GM12878 (cell line): Measurements from ENCODE around the gene HERPUD1. TPM values are rescaled to one million over a fixed set of nuclear protein-coding genes. Genes with fewer than 3 reads are reported as not detected.
A peak's percentile ranks its signal among the peaks of the same experiment; 100 is the strongest.

Experiments
- BCL11A ChIP-seq: IDR thresholded peaks from 2 replicates; pipeline ENCODE4 v1.6.1; 2011; ENCODE audit warnings: low read depth, low read length
- BMI1 ChIP-seq: fragments of 450-650 bp; IDR thresholded peaks from 2 replicates; pipeline ENCODE4 v1.6.1; 2016; ENCODE audit warnings: mild to moderate bottlenecking, moderate library complexity, borderline replicate concordance
- EP300 ChIP-seq, 2 experiments: fragments of 150-350 bp in 1 of 2; IDR thresholded peaks; 2 replicates each; pipeline ENCODE4 v1.6.1; 2011 to 2012; ENCODE audit warnings: low read depth in 2 of 2, low read length in 2 of 2, borderline replicate concordance in 1 of 2, improper control_type of control experiment in 1 of 2, inconsistent platforms in 1 of 2; ENCODE audit not compliant: control insufficient read depth in 1 of 2
- ETV6 ChIP-seq, 2 experiments: fragments of 450-650 bp in 1 of 2; IDR thresholded peaks in 1 of 2; conservative IDR thresholded peaks in 1 of 2; 2 replicates each; pipeline ENCODE4 v1.6.1; 2014; ENCODE audit warnings: antibody characterized with exemption in 1 of 2, borderline replicate concordance in 1 of 2, low read depth in 1 of 2, mild to moderate bottlenecking in 1 of 2, moderate library complexity in 1 of 2
- FOS ChIP-seq: IDR thresholded peaks from 3 replicates; pipeline ENCODE4 v1.6.1; 2011; ENCODE audit warnings: borderline replicate concordance; ENCODE audit not compliant: insufficient read length; ENCODE audit errors: extremely low read depth
- MEF2B ChIP-seq: fragments of 450-650 bp; IDR thresholded peaks from 2 replicates; pipeline ENCODE4 v1.6.1; 2018; ENCODE audit warnings: mild to moderate bottlenecking, moderate library complexity; ENCODE audit not compliant: partially characterized antibody, poor library complexity, severe bottlenecking
- RB1 ChIP-seq: fragments of 450-650 bp; formaldehyde crosslinking; IDR thresholded peaks from 2 replicates; pipeline ENCODE4 v1.6.1; 2017; ENCODE audit warnings: mild to moderate bottlenecking, borderline replicate concordance
- RELA ChIP-seq: fragments of 450-650 bp; IDR thresholded peaks from 2 replicates; pipeline ENCODE4 v1.8.0; 2014; ENCODE audit warnings: borderline replicate concordance; ENCODE audit not compliant: partially characterized antibody
- SP1 ChIP-seq: IDR thresholded peaks from one replicate; pipeline ENCODE4 v1.6.1; 2011; ENCODE audit warnings: low read depth, low read length
- SPI1 ChIP-seq: IDR thresholded peaks from 2 replicates; pipeline ENCODE4 v1.6.1; 2011; ENCODE audit warnings: low read depth, mild to moderate bottlenecking, low read length, moderate library complexity, borderline replicate concordance; ENCODE audit not compliant: insufficient read depth
- ZNF207 ChIP-seq: fragments of 450-650 bp; IDR thresholded peaks from 2 replicates; pipeline ENCODE4 v1.6.1; 2014; ENCODE audit warnings: antibody characterized with exemption, mild to moderate bottlenecking, borderline replicate concordance
- ZNF217 ChIP-seq: fragments of 450-650 bp; IDR thresholded peaks from 2 replicates; pipeline ENCODE4 v1.6.1; 2017; ENCODE audit warnings: antibody characterized with exemption, mild to moderate bottlenecking
- polyA plus RNA-seq, 11 experiments: library from polyadenylated mRNA; depleted of rRNA in 4 of 11; unstranded in 6 of 11; stranded (reverse) in 5 of 11; fragments of >200 nt; fragmentation: Nextera tagmentation in 4 of 11; fragmentation: Illumina TruSeq in 1 of 11; extraction: Ambion mirVana in 4 of 11; extraction: Trizol in 1 of 11; gene quantifications; 1 replicate in 1 of 11; 2 replicates in 10 of 11; pipeline versions ENCODE4 v1.2.1 to v1.2.3, GENCODE V29; 2011 to 2016; ENCODE audit warnings: inconsistent platforms in 2 of 11, missing spikeins in 2 of 11, low read depth in 1 of 11
- total RNA-seq, 4 experiments: library from RNA; depleted of rRNA in 3 of 4; stranded (reverse); fragments of >200 nt in 3 of 4; fragmentation: Illumina TruSeq in 1 of 4; extraction: Trizol in 1 of 4; gene quantifications; 2 replicates each; pipeline versions ENCODE4 v1.2.1 to v1.2.3, GENCODE V29; 2013 to 2021
- TF ChIP-seq, protein P1 (sequence below): fragments of 450-650 bp; IDR thresholded peaks from 2 replicates; pipeline ENCODE4 v1.6.1; 2018; ENCODE audit warnings: mild to moderate bottlenecking, low read depth, moderate library complexity; ENCODE audit not compliant: partially characterized antibody
- TF ChIP-seq, protein P2 (sequence below): IDR thresholded peaks from 2 replicates; pipeline ENCODE4 v1.6.1; 2012; ENCODE audit warnings: mild to moderate bottlenecking, low read depth, low read length
- TF ChIP-seq, protein P3 (sequence below): fragments of 450-650 bp; IDR thresholded peaks from 2 replicates; pipeline ENCODE4 v1.6.1; 2017; ENCODE audit warnings: mild to moderate bottlenecking, moderate library complexity

The HERPUD1 gene
- total and polyA plus RNA-seq, 10 of the 15 experiments (the other 5 are each of a cell fraction or from before 2014, with no cell fraction given), result 32.6 to 212 (median 122) TPM

DNA sequence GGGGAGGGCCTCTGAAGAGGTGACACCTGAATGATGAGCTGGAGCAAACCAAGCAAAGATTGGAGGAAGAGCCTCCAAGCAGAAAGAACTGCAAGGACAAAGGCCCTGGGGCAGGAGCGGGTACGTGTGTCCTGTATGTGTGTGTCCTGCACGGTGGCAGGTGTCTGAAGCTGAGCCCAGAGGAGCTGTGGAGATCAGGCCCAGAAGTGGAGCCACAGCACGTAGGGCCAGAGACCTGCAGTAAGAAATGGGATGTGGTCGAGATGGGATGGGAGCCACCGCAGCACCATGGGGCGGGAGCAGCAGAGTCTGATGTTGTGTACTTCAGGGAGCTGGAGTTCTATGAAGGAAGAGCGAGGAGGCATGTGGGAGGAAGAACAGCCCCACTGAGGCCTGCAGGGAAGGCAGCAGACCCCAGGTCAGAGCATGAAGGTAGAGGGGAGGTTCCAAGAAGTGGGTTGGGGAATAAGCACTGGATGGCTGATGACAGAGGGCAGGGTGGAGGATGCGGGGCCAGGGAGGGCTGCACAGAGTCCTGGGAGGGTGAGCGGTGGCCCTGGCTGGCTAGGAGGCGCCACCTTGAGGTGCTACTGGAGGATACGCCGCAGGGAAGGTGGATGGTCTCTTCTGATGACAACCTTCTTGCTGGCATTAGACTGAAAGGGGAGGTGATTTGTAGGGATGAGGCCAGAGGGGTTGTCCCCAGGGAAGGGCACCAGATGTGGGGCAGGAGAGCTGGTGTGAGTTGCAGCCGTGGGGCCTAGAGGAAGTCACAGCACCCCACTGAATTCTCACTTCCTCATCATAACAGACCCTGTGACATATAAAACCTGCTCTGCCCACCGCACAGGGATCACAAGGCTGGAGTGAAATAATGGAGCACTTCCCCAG, 19.2 kb downstream of the HERPUD1 start (continued):
- TF ChIP-seq, protein P1, sequence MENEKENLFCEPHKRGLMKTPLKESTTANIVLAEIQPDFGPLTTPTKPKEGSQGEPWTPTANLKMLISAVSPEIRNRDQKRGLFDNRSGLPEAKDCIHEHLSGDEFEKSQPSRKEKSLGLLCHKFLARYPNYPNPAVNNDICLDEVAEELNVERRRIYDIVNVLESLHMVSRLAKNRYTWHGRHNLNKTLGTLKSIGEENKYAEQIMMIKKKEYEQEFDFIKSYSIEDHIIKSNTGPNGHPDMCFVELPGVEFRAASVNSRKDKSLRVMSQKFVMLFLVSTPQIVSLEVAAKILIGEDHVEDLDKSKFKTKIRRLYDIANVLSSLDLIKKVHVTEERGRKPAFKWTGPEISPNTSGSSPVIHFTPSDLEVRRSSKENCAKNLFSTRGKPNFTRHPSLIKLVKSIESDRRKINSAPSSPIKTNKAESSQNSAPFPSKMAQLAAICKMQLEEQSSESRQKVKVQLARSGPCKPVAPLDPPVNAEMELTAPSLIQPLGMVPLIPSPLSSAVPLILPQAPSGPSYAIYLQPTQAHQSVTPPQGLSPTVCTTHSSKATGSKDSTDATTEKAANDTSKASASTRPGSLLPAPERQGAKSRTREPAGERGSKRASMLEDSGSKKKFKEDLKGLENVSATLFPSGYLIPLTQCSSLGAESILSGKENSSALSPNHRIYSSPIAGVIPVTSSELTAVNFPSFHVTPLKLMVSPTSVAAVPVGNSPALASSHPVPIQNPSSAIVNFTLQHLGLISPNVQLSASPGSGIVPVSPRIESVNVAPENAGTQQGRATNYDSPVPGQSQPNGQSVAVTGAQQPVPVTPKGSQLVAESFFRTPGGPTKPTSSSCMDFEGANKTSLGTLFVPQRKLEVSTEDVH, result no peak
- peak; percentile 38 for TF ChIP-seq RELA
- peak; percentile 37; the same call in 1 of the 2 replicates for TF ChIP-seq BMI1
- 0 out of 4 replicates have a peak, but pooled peaks of 1 of the 2 experiments have one; percentile 25 for TF ChIP-seq ETV6 (conservative IDR thresholded peaks at IDR 0.05 in 1 of 2, IDR thresholded peaks at IDR 0.05 in 1 of 2; ENCODE audit: borderline replicate concordance in 1 of 2, low read depth in 1 of 2)
- TF ChIP-seq, protein P2, sequence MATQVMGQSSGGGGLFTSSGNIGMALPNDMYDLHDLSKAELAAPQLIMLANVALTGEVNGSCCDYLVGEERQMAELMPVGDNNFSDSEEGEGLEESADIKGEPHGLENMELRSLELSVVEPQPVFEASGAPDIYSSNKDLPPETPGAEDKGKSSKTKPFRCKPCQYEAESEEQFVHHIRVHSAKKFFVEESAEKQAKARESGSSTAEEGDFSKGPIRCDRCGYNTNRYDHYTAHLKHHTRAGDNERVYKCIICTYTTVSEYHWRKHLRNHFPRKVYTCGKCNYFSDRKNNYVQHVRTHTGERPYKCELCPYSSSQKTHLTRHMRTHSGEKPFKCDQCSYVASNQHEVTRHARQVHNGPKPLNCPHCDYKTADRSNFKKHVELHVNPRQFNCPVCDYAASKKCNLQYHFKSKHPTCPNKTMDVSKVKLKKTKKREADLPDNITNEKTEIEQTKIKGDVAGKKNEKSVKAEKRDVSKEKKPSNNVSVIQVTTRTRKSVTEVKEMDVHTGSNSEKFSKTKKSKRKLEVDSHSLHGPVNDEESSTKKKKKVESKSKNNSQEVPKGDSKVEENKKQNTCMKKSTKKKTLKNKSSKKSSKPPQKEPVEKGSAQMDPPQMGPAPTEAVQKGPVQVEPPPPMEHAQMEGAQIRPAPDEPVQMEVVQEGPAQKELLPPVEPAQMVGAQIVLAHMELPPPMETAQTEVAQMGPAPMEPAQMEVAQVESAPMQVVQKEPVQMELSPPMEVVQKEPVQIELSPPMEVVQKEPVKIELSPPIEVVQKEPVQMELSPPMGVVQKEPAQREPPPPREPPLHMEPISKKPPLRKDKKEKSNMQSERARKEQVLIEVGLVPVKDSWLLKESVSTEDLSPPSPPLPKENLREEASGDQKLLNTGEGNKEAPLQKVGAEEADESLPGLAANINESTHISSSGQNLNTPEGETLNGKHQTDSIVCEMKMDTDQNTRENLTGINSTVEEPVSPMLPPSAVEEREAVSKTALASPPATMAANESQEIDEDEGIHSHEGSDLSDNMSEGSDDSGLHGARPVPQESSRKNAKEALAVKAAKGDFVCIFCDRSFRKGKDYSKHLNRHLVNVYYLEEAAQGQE, result no peak
- peak; percentile 51; the same call in 1 of the 2 replicates for TF ChIP-seq RB1
- TF ChIP-seq FOS, result no peak
- TF ChIP-seq BCL11A, result peak; percentile 64; the same call in 1 of the 2 replicates
- TF ChIP-seq SPI1, result peak; percentile 96
- TF ChIP-seq MEF2B, result peak; percentile 91
- no peak for TF ChIP-seq ZNF207
- TF ChIP-seq, protein P3, sequence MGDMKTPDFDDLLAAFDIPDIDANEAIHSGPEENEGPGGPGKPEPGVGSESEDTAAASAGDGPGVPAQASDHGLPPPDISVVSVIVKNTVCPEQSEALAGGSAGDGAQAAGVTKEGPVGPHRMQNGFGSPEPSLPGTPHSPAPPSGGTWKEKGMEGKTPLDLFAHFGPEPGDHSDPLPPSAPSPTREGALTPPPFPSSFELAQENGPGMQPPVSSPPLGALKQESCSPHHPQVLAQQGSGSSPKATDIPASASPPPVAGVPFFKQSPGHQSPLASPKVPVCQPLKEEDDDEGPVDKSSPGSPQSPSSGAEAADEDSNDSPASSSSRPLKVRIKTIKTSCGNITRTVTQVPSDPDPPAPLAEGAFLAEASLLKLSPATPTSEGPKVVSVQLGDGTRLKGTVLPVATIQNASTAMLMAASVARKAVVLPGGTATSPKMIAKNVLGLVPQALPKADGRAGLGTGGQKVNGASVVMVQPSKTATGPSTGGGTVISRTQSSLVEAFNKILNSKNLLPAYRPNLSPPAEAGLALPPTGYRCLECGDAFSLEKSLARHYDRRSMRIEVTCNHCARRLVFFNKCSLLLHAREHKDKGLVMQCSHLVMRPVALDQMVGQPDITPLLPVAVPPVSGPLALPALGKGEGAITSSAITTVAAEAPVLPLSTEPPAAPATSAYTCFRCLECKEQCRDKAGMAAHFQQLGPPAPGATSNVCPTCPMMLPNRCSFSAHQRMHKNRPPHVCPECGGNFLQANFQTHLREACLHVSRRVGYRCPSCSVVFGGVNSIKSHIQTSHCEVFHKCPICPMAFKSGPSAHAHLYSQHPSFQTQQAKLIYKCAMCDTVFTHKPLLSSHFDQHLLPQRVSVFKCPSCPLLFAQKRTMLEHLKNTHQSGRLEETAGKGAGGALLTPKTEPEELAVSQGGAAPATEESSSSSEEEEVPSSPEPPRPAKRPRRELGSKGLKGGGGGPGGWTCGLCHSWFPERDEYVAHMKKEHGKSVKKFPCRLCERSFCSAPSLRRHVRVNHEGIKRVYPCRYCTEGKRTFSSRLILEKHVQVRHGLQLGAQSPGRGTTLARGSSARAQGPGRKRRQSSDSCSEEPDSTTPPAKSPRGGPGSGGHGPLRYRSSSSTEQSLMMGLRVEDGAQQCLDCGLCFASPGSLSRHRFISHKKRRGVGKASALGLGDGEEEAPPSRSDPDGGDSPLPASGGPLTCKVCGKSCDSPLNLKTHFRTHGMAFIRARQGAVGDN, result peak; percentile 62; the same call in 1 of the 2 replicates
- peak; percentile 42 for TF ChIP-seq SP1
- TF ChIP-seq ZNF217, result 0 out of 2 replicates have a peak, but pooled peaks have one; percentile 52
- 0 out of 4 replicates have a peak, but pooled peaks of 1 of the 2 experiments have one; percentile 64 for TF ChIP-seq EP300 (IDR thresholded peaks at IDR 0.05; ENCODE audit: borderline replicate concordance in 1 of 2, control insufficient read depth in 1 of 2, low read depth in 2 of 2, low read length in 2 of 2)
